SIG-M5 treated with dmso at 0.1 percent for 504 hours (cell line): Measurements from ENCODE around the gene TBC1D17.

Experiments used
- DNase-seq: peaks from one replicate; lab custom pipeline; 2025; ENCODE audit not compliant: unreplicated experiment; lab: John Stamatoyannopoulos, UW

Gene TBC1D17

DNA sequence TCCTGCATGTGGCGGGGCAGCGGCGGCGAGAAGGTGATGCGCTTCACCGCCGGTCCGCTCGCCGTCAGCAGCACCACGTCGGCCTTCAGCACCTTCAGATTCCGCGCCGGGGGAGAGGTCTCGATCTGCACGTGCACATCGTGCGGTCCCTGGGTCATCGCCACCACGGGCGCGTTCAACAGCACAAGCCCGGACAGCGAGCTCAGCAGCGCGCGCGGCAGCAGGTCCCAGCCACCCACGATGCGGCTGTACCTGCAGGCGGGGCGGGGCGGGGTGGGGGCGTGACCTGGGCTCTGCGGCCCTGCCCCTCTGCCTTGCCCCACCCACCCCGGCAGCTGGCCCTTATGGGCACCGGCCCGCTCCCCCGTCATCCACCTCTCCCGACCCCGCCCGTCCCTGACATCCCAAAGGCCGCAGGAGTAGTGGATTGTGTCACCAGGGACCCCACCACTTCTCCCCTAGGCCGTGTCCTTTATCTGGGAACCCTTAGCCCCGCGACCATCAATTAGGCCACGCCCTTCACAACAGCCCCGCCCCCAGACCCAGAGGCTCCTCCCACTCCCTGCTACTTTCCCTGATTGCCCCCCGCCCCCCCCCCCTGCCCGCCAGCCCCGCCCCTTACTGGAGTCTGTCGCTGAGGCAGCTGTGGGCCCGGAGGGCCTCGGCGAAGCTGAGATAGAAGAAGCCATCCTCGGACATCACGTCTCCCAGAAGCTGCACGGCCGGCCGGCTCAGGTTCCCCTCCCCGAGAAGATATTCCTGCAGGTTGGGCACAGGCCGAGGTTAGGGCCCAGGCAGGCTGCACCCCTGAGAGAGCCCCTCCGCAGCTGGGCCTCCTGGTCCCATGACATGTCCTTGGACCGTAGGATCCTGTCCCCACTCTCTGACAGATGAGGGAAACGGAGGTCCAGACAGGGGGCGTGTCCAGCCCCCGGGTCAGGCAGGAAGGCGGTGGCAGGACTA lies 13.1 kb downstream of the TBC1D17 start:
- DNase-seq, result no peak

DNA sequence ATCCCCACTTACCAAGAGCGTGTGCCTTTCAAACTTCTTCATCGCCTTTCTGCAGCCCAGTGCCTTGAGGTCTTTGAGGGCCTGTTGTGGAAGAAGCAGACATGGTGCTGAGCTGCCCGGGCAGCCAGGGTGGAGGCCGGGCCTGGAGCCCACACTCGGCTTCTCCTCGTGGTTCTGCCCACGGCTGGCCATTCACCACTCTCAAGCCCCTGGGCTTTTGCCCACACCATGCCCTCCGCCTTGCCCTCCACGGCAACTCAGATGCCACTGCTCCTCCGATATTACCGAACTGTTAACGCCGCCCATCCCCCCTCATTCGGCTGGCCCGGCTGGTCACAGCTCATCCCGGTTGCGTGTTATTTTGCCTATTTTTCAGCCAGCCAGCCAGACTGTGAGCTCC lies 13.9 kb downstream of the TBC1D17 start:
- DNase-seq, result no peak

DNA sequence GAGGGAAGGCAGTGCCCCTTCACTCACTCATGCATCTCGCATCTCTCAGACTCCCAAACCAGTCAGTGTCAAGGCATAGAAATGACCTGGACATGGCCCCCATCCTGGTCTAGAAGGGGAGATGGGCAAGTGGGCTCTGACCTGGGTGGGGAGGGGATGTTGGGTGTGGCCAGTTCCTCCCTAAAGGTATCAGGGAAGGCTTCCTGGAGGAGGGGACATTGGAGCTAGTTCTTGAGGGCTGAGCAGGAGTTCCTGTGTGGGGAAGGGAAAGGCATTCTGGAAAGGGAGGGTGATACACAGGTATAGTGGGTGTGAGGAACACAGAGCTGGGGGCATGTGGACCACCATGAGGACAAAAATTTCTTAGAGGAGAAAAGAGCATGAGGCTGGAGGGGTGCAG lies 15.2 kb downstream of the TBC1D17 start:
- DNase-seq, result no peak

DNA sequence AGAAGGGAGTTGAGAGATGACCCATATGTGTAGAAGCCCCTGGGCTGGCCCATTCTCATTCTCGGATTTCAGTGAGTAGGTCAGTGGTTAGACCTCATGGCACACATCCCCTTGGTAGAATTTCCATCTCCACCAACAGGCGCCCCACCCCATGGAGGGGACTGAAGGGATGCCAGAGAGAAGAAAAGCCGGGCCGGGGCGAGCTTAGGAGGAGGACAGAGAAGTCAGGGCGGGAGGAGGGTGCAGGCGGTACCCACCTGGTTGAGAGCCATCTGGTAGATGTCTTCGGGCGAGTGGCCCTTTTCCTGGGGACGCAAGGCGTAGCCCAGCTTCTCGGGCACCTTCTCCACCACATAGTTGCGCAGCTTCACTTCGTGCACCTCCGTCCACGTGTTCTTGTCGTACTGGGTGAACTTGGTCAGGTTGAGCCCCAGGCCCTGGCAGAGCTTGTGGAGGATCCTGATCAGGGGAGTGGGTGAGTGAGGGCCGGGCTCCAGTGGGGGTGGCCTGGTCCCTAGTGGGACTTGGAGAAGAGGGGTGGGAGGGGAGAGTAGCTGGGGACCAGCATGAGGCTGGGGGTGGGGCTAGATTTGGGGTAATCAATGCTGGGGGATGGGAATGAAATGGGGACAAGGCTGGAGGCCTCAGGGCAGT lies 16.6 kb downstream of the TBC1D17 start:
- no peak for DNase-seq

- no peak for DNase-seq
Observed at GRCh38 chr19:49894879-49895565, 17.5 kb downstream of the TBC1D17 start.

DNA sequence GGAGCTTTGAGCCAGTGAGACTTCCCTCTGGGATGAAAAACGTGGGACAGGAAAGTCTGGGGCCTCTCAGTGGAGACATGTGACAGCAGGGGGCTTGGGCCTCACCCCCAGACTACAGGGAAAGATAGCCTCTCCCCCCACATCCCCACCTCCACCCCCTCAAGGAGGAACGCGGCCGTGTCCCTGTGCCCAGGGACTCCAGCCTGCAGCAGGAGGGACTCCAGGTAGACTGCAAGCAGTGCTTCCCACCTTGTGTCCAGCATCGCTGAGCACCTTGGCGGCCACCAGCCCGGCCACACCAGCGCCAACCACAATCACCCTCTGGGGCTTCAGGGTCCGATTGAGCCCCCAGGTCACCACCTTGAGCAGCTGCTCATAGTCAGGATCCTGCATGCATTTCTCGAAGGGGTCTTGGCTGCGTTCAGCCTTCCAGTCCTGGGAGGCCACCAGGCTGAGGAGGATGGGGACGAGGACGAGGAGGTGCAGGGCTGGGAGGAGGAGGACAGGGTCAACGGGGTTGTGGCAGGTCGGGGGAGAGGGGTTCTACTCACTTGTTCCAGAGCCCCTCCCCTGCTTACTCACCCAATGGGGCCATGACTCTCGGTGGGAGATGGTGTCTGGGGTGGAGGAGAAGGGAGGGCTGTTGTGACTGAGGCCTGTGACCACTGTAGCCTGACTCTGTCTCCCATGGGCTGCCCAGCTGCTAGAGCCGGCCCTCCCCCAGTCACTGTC lies 18.2 kb downstream of the TBC1D17 start:
- no peak for DNase-seq

DNA sequence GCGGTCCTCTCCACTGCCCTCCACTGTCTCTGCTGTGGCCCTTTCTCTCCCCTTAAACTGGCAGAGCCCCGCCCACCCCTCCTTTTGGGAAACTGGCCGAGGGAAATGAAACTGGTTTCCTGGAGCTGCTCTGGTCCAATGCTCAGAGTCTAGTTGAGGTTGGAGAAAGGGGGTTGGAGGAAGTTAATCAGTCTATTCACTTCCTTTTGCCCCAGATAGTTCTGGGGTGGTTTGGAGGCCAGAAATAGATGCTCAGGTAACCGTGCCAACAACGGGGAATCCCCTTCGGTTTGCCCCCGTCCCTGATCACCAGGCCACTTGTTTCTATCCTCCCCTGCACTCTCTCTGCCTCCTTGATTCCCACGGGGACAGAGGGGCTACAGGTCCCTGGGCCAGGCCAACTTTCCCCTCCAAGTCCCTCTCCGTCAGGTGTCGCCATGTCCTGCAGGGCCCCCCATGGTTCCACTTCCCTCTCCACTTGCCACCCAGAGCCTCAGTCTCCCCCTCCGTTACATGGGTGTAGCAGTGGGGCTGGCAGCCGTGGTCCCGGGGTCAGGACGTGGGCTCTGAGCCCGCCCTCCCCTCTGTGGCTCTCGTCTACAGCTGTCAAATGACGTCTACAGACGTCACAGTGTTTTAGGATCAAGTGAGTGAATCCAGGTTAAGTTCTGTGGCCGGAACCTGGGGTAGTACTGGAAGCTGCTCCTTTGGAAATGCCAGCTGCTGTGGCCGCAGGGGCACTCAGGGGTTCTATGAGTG lies 19.5 kb downstream of the TBC1D17 start, which contains the start of gene IL4I1:
TSS of gene IL4I1 (minus strand) at position 25 of the 759 bp plus-strand sequence. CDS start 727 bp downstream, outside the sequence.
- DNase-seq, result peak; percentile 88

- no peak for DNase-seq
Observed at GRCh38 chr19:49904136-49904535, 26.6 kb downstream of the TBC1D17 start.

DNA sequence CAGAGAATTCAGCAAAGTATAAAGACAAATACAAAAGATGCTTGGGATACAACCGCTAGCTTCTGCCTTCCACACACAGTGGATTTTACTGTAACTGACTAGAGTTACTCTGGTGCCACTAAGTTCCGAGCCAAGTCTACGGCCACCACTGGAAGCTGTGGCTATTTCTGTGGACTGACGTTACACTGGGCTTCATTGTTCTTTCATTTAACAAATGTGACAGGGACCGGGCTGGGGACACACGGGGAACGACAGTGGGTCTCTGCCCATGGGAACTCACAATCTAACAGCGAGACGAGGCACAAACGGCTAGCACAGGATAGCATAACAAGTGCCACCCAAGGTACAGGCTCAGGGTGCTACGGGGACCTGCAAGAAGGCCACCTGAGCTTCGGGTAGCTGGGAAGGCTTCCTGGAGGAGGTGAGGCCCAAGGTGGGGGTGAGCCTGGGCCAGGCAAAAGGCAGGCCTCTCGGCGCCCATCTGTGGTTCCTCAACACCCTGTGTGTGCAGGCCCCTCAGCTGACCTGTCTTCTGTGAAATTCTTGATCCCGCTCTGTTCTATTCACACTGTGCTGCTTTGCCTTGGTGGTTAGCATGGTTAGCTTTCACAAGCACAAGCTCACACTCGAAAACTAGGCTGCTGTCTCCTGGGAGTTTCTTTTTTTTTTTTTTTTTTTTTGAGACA lies 29.5 kb downstream of the TBC1D17 start:
- DNase-seq, result no peak

DNA sequence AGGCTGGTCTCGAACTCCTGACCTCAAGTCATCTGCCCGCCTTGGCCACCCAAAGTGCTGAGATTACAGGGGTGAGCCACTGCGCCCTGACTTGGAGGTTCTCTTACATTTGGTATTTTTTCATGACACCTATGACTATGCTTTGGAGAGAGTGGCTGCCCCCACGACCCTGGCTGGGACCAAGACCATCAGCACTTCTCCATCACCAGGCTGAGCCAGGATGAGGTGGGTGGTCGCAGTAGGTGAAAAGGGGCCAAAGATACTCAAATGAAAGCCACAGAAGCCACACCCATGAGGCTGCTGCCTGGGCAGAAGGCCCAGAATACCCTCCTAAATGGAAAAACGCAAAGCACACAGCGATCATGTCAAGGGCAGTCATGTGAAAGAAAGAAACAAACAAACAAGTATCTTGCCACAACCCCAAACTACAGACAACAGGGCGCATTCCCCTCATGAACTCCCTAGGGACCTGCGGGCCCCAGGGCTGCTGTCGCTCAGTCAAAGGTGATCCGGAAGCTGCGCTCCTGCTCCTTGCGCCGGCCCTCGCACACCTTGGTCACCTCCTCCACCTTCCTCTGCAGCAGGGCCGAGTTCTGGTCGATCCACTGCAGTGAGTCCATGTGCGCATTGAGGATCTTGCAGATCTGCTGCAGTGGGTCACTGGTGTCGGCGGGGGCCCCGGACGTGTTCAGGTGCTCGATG lies 30.4 kb downstream of the TBC1D17 start:
- no peak for DNase-seq

DNA sequence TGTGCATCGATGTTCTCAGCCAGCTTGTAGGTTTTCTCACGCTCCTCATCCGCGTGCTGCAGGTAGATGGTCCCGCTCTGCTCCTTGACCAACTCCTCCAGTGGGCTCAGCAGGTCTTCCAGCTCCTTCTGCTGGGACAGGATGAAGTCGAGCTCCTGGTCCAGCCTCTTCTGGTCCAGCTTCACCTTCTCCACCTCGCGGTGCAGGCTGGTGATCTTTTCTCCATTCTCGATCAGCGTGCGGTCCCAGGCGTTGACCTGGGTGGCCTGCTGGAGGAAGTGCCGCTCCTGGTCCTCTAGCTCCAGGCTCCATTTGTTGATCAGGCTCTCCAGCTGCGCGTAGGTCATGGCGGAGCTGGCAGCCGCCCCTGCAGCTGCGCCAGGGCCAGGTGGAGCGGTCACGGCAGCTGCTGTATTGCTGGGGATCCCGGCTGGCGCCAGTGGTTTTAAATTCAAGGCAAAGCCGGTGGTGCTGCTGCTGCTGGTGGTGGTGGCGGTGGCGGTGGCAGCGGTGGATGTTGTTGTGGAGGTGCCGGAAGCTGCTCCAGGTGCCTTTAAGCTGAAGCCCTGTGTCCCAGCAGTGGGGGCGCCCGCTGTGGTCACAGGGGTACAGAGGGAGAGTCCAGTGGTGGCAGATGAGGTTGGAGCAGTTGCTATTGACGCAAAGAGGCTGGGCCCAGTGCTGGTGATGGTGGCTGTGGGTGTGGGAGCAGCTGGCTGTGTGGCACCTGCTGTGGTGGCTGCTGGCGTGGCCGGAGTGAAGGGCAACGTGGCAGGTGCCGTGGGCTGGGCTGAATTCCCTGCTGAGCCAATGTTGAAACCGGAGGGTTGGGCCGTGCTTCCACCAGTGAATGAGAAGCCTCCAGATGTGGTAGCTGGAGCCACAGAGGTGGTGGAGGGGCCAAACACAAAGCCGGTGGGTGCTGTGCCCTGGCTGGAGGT lies 31.2 kb downstream of the TBC1D17 start:
- no peak for DNase-seq

- DNase-seq, result no peak
Observed at GRCh38 chr19:49910179-49910578, 32.7 kb downstream of the TBC1D17 start.

DNA sequence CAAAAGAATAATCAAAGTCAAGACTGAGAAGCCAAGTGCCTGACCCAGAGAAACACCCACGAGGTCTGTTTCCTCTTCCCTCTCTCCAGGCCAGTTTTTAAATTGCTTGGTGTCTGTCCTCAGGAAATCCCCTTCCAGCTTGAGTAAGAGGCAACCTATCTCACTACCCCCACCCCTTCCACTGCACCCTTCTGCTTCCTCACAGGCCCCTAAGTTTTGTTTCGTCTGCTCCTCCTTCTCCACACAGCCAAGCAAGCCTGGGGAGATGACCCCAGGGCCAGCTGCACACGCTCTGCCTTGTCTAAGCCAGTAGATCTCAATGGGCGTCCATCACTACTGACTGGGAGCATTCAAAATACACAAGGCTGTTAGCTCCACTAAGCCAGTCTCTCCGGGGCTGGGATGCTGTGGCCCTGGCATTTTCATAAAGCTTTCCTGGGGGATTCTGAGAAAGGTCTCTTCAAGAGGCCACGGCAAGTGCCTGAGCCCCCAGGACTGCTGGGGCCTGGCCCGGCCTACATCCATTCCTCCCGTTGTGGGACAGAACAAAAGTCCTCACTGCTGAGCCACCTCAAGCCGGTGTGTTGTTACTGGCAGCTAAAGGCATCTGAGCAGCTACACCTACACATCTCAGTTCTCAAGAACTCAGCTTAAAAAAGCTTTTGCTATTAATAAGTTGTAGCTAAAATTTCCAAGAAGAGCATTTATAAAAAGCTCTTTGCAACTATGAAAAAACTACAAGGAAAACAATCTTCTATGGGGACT lies 34.1 kb downstream of the TBC1D17 start:
- DNase-seq, result no peak

GRCh38 chr19:49912965-49913685 lies 35.6 kb downstream of the TBC1D17 start:
- no peak for DNase-seq

- DNase-seq, result no peak
Observed at GRCh38 chr19:49913720-49914119, 36.2 kb downstream of the TBC1D17 start.

- DNase-seq, result no peak
Observed at GRCh38 chr19:49915271-49915670, 37.8 kb downstream of the TBC1D17 start.
